SU-DHL-6 (cell line): Measurements from ENCODE around the gene LAYN.

Experiments used
- CTCF ChIP-seq: fragments of 200-600 bp; sonication (generic); IDR thresholded peaks from one replicate; pipeline ENCODE4 v1.5.1; 2017; ENCODE audit warnings: antibody characterized with exemption, mild to moderate bottlenecking, low read length, moderate library complexity; ENCODE audit not compliant: insufficient read depth, poor library complexity, severe bottlenecking
- EZH2phosphoT487 ChIP-seq: fragments of 200-600 bp; sonication (generic), shearing (Covaris generic); conservative IDR thresholded peaks from 2 replicates; pipeline ENCODE4 v1.6.1; 2018; ENCODE audit warnings: mild to moderate bottlenecking, antibody characterized with exemption, low read length, moderate library complexity, mixed read lengths

- TF ChIP-seq CTCF: no peak
- no peak for TF ChIP-seq EZH2phosphoT487
Observed at GRCh38 chr11:111514216-111515031, 26.1 kb upstream of the LAYN start, which contains the start of gene HOATZ.
